GM21526 (cell line): Measurements from ENCODE around the gene NKG7.
"Not testable (repeated sequence)": the region's sequence is repeated elsewhere in the genome, so short reads cannot be mapped to it uniquely, and the experiment has no call there.

Experiments
- ATAC-seq: cut with Tn5 transposase; IDR thresholded peaks from one replicate; pipeline ENCODE4 v1.9.1; 2021; ENCODE audit warnings: moderate library complexity; ENCODE audit not compliant: unreplicated experiment, low FRiP score

Gene NKG7, protein sequence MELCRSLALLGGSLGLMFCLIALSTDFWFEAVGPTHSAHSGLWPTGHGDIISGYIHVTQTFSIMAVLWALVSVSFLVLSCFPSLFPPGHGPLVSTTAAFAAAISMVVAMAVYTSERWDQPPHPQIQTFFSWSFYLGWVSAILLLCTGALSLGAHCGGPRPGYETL

GRCh38 chr19:51372649-51373504 lies at the start of gene NKG7:
Gene NKG7 (minus strand): TSS chr19:51372654. CDS start chr19:51372535, 119 bp downstream.
- ATAC-seq, result no peak

GRCh38 chr19:51422053-51422448 lies 49.6 kb upstream of the NKG7 start:
- no peak for ATAC-seq

DNA sequence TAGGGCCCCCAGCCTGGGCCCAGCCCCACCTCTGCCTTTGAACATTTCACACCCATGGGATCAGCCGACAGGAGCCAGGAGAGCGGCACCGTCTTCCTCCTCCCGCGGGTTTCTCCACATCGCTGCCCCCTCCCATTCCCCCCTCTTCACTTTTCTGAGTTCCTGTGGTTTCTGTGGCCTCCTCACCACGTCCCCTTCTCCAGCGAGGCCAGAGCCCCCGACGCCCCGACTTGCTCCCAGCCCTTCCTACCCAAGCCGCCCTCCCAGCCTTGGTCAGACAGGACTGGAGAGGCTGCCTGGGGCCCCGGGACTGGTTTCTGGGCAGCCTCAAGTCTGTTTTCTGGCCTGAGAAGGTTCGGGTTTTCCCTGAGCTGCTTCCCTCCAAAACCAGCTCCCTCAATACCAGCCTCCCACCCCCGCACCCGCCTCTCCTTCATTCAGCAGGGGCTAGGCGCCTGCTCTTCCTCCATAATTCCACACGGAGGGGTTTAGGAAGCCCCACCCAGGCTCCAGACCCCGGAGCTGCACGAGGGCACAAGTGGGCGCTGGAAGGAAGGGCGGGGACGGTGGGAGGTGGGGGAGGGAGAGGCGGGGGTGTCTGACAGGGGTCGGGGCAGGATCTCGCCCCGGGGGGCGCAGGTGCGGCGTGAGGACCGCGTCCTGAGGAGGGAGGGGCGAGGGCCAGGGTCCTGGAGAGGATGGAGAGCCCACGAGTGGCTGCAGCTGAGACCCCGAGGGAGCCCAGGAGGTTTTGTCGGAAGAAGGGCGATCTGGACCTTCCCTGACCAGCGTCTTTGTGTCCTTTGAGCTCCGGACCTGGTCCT lies 49.0 kb upstream of the NKG7 start:
- no peak for ATAC-seq

DNA sequence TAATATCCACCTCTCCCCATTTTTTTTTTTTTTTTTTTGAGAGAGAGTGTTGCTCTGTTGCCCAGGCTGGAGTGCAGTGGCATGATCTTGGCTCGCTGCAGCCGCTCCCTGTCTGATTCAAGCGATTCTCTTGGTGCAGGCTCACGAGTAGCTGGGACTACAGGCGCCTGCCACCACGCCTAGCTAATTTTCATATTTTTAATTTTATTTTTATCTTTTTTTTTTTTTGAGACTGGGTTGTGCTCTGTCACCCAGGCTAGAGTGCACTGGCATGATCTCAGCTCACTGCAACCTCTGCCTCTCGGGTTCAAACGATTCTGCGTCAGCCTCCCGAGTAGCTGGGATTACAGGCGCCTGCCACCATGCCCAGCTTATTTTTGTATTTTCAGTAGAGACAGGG lies 48.1 kb upstream of the NKG7 start:
- not testable (repeated sequence) for ATAC-seq

DNA sequence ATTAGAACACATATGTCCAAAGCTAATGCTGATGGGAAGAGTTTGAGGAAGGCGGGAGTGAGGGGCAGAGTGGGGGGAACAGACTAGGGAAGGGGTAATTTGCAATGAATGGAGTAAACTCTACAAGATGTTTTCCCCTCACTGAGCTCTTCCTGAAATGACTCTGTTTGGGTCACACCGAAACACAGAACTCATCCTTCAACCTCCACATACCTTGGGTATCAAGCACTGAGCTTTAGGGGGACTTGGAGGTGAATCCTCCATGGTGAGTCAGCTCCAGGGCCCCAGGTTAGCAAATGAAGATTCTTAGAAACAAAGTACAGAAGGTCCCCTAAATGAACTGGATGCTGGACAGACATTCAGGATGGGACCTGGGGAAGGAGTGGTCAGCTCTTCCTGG lies 46.3 kb upstream of the NKG7 start:
- no peak for ATAC-seq

DNA sequence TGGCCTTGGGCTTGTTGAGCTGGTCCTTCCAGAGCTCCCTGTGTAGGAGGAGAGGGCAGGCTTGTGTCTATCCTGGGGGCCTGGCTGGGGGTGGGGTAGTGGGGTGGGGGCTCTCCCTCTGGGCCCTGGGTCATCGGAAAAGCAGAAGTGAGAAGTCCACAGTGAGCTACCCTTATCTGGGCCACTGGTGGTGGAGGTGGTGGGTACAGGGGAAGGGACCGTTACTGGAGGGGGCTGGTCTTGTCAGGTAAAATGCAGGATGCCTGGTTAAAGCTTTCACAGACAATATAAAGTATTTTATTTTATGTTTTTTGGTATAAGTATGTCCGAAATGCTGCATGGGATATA lies 45.3 kb upstream of the NKG7 start:
- ATAC-seq, result peak; percentile 12

DNA sequence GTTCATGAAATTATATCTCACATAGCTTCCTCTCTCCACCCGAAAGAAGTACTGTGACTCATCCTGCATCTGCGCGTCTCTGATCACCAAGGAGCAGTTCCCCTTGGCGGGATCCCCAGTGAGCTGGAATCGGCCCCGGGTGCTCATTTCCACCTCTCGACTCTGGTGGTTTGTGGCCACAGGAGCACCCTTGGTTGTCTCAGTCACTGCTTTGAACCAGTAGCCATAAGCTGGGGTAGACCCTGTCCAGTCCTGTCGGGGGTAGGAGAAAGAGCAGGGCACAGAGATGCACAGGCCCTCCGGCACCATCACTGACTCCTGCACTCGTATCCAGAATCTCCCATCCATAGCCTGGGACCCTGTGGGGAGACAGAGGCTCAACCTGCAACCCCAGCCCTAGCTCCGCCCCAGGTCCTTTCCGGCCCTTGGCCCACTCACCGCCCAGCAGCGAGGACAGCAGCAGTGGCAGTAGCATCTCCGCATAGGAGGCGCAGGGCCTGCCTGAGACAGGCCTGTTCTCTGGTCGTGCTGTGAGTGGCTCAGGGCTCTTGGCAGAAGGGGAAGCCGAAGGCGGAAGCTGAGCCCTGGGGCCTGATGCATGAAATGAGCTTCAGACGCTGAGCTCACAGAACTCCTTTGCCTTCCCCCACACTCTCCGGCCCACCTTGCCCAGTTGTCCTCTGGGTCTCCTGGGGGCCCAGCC lies 44.8 kb upstream of the NKG7 start, which contains the start of gene SIGLEC10:
SIGLEC10 (minus strand) TSS at position 536 of the 703 bp plus-strand sequence; CDS start at position 475, 61 bp downstream.
- peak; percentile 60 for ATAC-seq

DNA sequence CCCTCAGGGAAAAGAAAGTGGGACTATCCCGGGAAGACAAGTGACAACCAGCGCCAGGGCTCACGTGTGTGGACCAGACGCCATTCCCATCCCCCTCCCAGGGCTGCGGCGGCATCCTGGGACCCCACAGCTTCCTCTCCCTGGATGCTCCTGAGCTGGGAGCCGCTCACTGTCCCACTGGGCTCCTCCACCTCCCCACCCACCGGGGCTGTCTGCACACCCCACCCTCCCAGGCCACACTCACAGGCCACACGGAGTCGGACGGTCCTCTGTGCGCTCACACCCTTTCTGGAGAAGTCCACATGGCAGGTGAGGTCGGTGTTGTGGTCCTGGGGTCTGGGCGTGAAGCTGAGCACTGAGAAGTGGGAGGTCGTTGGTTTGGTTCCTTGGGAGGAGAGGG lies 44.0 kb upstream of the NKG7 start:
- ATAC-seq, result not testable (repeated sequence)

GRCh38 chr19:51415187-51415586 lies 42.7 kb upstream of the NKG7 start:
- no peak for ATAC-seq

DNA sequence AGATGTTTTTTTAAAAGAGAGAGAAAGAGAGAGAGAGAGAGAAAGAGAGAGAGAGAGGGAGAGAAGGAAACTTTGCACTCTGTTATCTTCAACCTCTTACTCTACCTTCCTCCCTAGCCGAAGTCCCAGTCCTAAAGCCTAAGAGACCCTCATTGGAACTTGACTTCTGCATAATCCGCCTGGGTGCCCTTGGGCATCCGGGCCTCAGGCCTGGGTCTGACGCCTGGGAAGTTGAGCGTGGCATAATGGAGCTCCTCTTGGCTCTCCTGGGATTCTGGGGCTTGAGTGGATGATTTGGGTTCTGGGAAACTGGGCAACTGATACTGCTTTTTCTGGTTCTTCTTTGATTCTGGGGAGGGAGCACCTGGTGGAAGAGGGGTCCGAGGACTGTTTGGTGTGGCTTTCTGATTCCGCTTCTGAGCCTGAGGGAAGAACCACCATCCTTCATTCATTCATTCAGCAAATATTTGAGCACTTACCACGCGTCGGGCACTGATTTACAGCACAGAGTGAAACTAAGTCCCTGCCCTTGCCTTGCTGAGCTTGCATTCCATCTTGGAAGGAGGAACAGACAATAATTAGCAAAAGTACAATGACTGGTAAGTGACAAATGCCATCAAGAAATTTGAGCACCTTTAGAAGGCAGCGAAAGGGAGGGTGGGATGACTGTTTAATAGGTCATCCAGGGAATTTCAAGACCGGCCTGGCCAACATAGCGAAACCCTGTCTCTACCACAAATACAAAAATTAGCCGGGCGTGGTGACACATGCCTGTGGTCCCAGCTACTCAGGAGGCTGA lies 38.7 kb upstream of the NKG7 start:
- ATAC-seq, result no peak

GRCh38 chr19:51407511-51408131 lies 35.2 kb upstream of the NKG7 start:
- ATAC-seq, result no peak

- ATAC-seq, result no peak
Measured at GRCh38 chr19:51402117-51402516, 29.7 kb upstream of the NKG7 start.

- not testable (repeated sequence) for ATAC-seq
Measured at GRCh38 chr19:51399936-51400335, 27.5 kb upstream of the NKG7 start.

GRCh38 chr19:51399231-51399630 lies 26.8 kb upstream of the NKG7 start:
- no peak for ATAC-seq

GRCh38 chr19:51398096-51398704 lies 25.7 kb upstream of the NKG7 start:
- ATAC-seq, result no peak

DNA sequence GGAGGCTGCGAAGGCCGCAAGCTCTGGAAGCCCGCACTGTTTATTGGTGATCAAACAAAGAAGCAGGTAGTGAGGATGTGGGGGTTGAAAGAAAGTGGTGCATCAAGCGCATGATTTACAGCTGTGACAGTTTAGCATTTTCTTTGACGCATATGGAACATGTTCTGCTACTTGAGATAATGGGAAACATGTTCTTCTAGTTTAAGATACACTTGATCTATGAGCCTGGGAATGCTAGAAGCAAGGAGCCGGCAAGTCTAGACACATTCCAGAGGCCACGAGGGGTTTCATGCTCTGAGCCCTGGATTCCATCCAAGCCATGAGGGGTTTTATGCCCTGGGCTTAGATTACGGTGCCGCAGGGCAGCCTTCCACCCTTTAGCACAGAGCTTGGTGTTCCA lies 25.0 kb upstream of the NKG7 start:
- not testable (repeated sequence) for ATAC-seq

DNA sequence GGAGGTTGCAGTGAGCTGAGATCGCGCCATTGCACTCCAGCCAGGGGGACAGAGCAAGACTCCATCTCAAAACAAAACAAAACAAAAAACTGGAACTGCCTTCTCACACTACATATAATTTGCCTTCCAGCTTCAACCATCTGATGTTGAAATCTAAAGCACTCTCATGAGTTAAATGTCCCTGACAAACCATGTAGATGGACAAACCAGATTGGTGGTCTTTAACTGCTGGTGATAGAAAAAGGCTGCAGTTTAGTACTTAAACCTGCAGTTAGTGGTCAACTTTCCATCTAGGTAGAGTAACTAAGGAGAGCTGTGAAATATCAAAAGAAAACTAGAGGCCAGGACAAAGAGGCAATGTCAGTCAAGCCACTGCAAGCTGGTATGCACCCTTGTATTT lies 23.7 kb upstream of the NKG7 start:
- no peak for ATAC-seq

- peak; percentile 78 for ATAC-seq
Measured at GRCh38 chr19:51394050-51394836, 21.8 kb upstream of the NKG7 start.
